ENCODE data around the gene SPEF2. TPM values are rescaled to one million over a fixed set of nuclear protein-coding genes. Genes with fewer than 3 reads are reported as not detected.

The SPEF2 gene
- total and polyA plus RNA-seq, 2 donors from 2014 or later = 7.1 to 19.1 TPM

DNA sequence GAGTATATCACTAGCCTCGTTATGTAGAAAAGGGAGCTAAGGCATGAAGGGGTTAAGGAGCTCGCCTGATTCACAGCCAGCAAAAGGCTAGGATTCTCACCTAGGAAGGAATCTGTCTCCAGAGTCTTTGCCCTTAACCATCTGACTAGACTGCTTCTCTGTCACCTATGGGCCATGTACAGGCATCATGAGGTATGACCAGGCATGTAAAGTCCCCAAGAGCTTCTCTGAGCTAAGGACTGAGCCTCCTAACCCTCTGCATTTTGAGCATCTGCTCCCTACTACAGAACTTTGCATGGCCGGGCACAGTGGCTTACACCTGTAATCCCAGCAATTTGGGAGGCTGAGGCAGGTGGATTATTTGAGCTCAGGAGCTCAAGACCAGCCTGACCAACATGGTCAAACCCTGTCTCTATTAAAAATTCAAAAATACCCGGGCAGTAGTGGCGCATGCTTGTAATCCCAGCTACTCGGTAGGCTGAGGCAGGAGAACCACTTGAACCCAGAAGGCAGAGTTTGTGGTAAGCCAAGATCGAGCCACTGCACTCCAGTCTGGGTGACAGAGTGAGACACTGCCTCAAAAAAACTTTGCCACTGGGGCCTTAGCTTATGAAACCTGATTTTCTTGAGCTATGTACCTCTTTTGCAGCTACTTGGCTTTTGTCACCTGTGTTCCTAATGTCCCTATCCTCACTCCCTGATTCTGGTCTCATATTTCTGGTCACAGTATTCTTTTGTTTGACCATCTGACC lies 205.9 kb downstream of the SPEF2 start:
- H3K27ac ChIP-seq (ENCODE audit: low read depth in 2 of 2, low read length in 2 of 2) = no peak overlapping the region
- no peaks in the 10 kb centered on the region for H3K27me3 ChIP-seq (ENCODE audit: control insufficient read depth, insufficient read depth, low read length)
- FAIRE-seq (no peak), DNase-seq (no peak)
- H3K9me3 ChIP-seq (ENCODE audit: control insufficient read depth in 2 of 3, insufficient read depth in 1 of 3, low read length in 3 of 3) = no peaks in the 10 kb centered on the region
- H3K36me3 ChIP-seq (ENCODE audit: control insufficient read depth in 2 of 3, insufficient read depth in 3 of 3, low read length in 3 of 3) = no peaks in the 10 kb centered on the region
- H3K4me3 ChIP-seq (ENCODE audit: low read length in 3 of 3) = no peak overlapping the region
- intact Hi-C loops (cut with DNase I) = no loop called here
- no peak overlapping the region for H3K9ac ChIP-seq (ENCODE audit: low read length in 3 of 3)
- H3K4me1 ChIP-seq (ENCODE audit: control insufficient read depth in 2 of 3, insufficient read depth in 2 of 3, low read depth in 1 of 3, low read length in 3 of 3) = no peaks in the 10 kb centered on the region
- TF ChIP-seq CTCF (IDR thresholded peaks at IDR 0.05; ENCODE audit: borderline replicate concordance, extremely low read depth, insufficient read depth) = no peak

DNA sequence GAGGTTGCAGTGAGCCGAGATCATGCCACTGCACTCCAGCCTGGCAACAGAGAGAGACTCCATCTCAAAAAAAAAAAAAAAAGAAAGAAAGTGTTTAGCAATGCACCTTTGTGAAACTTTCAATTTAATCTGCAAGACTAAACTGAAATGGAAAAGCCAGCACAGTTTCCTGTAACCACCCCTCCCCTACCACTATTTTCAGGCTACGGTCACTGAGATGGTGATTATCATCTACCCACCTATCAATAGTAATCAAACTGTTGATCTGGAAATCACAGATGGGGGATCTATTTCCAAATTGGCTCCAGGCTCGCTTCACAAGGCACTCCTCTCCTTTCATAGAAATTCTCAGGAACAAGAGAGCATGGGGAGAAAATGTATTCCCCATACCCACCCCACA lies 208.4 kb downstream of the SPEF2 start:
- Histone ChIP-seq H3K4me3 (ENCODE audit: low read length in 3 of 3) (no peak overlapping the region), H3K27ac (ENCODE audit: low read depth in 2 of 2, low read length in 2 of 2) (no peak overlapping the region), H3K9ac (ENCODE audit: low read length in 3 of 3) (no peak overlapping the region), H3K27me3 (ENCODE audit: control insufficient read depth, insufficient read depth, low read length) (no peaks in the 10 kb centered on the region), H3K9me3 (ENCODE audit: control insufficient read depth in 2 of 3, insufficient read depth in 1 of 3, low read length in 3 of 3) (no peaks in the 10 kb centered on the region), H3K4me1 (ENCODE audit: control insufficient read depth in 2 of 3, insufficient read depth in 2 of 3, low read depth in 1 of 3, low read length in 3 of 3) (no peaks in the 10 kb centered on the region), H3K36me3 (ENCODE audit: control insufficient read depth in 2 of 3, insufficient read depth in 3 of 3, low read length in 3 of 3) (no peaks in the 10 kb centered on the region)
- no peak for FAIRE-seq
- no peak for TF ChIP-seq CTCF (IDR thresholded peaks at IDR 0.05; ENCODE audit: borderline replicate concordance, extremely low read depth, insufficient read depth)
- intact Hi-C loops (cut with DNase I) = no loop called here
- DNase-seq = no peak

- H3K36me3 ChIP-seq (ENCODE audit: control insufficient read depth in 2 of 3, insufficient read depth in 3 of 3, low read length in 3 of 3) = no peaks in the 10 kb centered on the region
- DNase-seq (no peak), FAIRE-seq (no peak)
- H3K9me3 ChIP-seq (ENCODE audit: control insufficient read depth in 2 of 3, insufficient read depth in 1 of 3, low read length in 3 of 3) = no peaks in the 10 kb centered on the region
- no peak overlapping the region for H3K27ac ChIP-seq (ENCODE audit: low read depth in 2 of 2, low read length in 2 of 2)
- H3K4me3 ChIP-seq (ENCODE audit: low read length in 3 of 3) = no peak overlapping the region
- no peak for TF ChIP-seq CTCF (IDR thresholded peaks at IDR 0.05; ENCODE audit: borderline replicate concordance, extremely low read depth, insufficient read depth)
- intact Hi-C loops (cut with DNase I) = no loop called here
- no peak overlapping the region for H3K9ac ChIP-seq (ENCODE audit: low read length in 3 of 3)
- no peaks in the 10 kb centered on the region for H3K27me3 ChIP-seq (ENCODE audit: control insufficient read depth, insufficient read depth, low read length)
- no peaks in the 10 kb centered on the region for H3K4me1 ChIP-seq (ENCODE audit: control insufficient read depth in 2 of 3, insufficient read depth in 2 of 3, low read depth in 1 of 3, low read length in 3 of 3)
Measured at GRCh38 chr5:35826554-35826953, 208.9 kb downstream of the SPEF2 start.

All from kidney (tissue), 14 donors.